SKM-1 treated with dmso at 0.1 percent for 144 hours (cell line): Measurements from ENCODE around the gene PPP4R3A.
"Not testable (repeated sequence)": the region's sequence is repeated elsewhere in the genome, so short reads cannot be mapped to it uniquely, and the experiment has no call there.

Source experiments
- DNase-seq: peaks from one replicate; lab custom pipeline; 2025; ENCODE audit not compliant: unreplicated experiment; lab: John Stamatoyannopoulos, UW

The PPP4R3A gene

DNA sequence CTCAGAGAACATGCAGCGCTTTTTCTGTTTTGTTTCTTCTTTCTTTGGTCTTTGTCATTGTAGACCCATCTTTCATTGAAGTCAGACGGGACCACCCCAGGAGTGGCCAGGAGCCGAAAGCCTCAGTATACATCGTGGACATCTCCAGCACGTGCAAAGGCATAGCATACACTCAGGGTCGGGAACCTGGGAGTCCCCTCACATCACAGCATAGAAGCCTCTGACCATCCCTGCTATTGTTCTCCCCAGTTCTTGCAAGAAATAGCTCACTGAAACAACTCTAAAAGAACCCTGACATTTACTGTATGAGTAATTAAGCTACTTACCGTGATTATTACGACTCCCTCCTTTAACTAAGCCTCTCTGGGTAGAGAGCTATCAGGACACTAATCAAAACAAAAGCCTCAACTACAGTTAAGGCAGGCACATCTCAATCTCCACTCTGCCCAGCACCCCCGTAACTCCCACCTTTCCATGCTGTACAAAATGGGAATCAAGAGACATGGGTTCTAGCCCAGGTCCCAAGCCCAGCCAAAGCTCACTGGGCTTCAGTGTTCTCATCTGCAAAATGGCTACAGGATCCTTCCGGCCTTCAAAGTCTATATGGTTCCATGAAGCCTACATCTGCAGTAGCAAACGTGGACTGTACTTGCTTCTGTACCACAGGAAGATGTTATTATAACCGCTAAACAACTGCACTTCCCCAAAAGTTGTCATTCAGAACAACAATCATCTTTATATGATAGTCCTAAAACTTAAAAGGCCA is 99.2 kb downstream of the PPP4R3A start:
- DNase-seq, result no peak

- no peak for DNase-seq
Observed at GRCh38 chr14:91409928-91410718, 100.0 kb downstream of the PPP4R3A start.

GRCh38 chr14:91409240-91409639 is 100.9 kb downstream of the PPP4R3A start:
- not testable (repeated sequence) for DNase-seq
